ENCODE results near the gene STYK1. TPM values are rescaled to one million over a fixed set of nuclear protein-coding genes. Genes with fewer than 3 reads are reported as not detected.

Gene STYK1
- polyA plus RNA-seq, 3 donors, result not detected

DNA sequence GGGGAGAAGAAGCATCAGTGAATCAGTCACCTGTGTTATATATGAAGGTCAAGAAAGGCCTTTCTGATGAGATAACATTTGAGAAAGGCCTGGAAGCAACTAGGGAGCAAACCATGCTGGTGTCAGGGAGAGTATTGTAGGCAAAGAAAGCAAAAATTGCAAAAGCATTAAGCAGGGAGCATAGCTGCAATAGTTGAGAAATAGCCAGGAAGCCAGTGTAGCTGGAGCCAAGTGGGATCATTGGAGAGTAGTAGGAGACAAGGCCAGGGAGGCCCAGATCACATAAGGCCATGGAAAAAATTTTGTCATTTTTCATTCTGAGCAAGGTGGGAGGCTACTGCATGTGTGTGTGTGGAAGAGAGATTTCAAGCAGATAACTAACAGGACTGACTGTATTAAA is 41.6 kb downstream of the STYK1 start:
- Histone ChIP-seq H3K27me3 (ENCODE audit: control insufficient read depth in 2 of 2, insufficient read depth in 2 of 2, low read length in 2 of 2) (no peaks in the 10 kb centered on the region), H3K79me2 (ENCODE audit: insufficient read depth, low read length) (no peaks in the 10 kb centered on the region), H3K9me3 (replicated peaks in 1 of 2; ENCODE audit: control insufficient read depth in 1 of 2, insufficient read depth in 1 of 2, low read length in 2 of 2) (no peaks in the 10 kb centered on the region), H3K4me3 (replicated peaks in 1 of 3; ENCODE audit: low read depth in 2 of 3, low read length in 3 of 3) (no peak overlapping the region), H3K9ac (ENCODE audit: insufficient read depth, low read length, poor library complexity, severe bottlenecking) (no peak overlapping the region), H3K4me2 (replicated peaks; ENCODE audit: extremely low read depth, low read length, poor library complexity, severe bottlenecking) (no peak overlapping the region), H2AFZ (ENCODE audit: insufficient read depth, low read depth, low read length, poor library complexity, severe bottlenecking) (no peak overlapping the region), H3K36me3 (replicated peaks in 1 of 2; ENCODE audit: control insufficient read depth in 1 of 2, insufficient read depth in 2 of 2, low read length in 2 of 2) (no peaks in the 10 kb centered on the region), H3K4me1 (ENCODE audit: control insufficient read depth in 1 of 2, insufficient read depth in 2 of 2, low read length in 2 of 2) (no peaks in the 10 kb centered on the region), H3K27ac (ENCODE audit: low read depth in 1 of 2, low read length in 2 of 2) (no peak overlapping the region), H4K20me1 (ENCODE audit: insufficient read depth, low read length) (no peaks in the 10 kb centered on the region)
- intact Hi-C loops (cut with micrococcal nuclease), result no loop called here
- Mint-ChIP-seq H3K9me3 (no peaks in the 10 kb centered on the region), H3K36me3 (no peaks in the 10 kb centered on the region), H3K4me3 (no peak overlapping the region), H3K27ac (no peak overlapping the region), H3K4me1 (no peaks in the 10 kb centered on the region), H3K27me3 (ENCODE audit: low read depth in 3 of 3) (peaks cover 0 to 2% (median 1%) of the 10 kb centered on the region in 3 donors)
- DNase-seq, result no peak
- TF ChIP-seq, protein P1, sequence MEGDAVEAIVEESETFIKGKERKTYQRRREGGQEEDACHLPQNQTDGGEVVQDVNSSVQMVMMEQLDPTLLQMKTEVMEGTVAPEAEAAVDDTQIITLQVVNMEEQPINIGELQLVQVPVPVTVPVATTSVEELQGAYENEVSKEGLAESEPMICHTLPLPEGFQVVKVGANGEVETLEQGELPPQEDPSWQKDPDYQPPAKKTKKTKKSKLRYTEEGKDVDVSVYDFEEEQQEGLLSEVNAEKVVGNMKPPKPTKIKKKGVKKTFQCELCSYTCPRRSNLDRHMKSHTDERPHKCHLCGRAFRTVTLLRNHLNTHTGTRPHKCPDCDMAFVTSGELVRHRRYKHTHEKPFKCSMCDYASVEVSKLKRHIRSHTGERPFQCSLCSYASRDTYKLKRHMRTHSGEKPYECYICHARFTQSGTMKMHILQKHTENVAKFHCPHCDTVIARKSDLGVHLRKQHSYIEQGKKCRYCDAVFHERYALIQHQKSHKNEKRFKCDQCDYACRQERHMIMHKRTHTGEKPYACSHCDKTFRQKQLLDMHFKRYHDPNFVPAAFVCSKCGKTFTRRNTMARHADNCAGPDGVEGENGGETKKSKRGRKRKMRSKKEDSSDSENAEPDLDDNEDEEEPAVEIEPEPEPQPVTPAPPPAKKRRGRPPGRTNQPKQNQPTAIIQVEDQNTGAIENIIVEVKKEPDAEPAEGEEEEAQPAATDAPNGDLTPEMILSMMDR (IDR thresholded peaks at IDR 0.05), result no peak

DNA sequence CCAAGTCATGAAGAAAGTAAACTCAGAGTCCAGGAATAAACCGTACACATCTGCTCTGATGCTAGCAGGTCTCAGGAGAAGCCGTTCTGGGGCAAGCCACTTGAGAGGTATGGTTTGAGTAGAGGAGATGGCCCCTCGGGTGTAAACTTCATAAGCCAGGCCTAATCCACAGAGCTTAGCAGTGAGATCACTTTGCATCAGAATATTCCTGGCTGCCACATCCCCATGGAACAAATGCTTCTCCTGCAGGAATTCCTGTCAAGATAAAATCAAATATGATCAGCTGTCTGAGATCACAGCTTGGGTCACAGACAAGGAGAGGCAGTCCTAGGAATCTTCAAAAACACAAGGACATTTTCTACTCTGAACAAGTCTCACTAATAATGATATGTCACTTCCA is 49.2 kb downstream of the STYK1 start:
- Mint-ChIP-seq H3K4me1 (no peaks in the 10 kb centered on the region), H3K9me3 (peaks cover 0 to 2% (median 0%) of the 10 kb centered on the region in 7 donors), H3K27me3 (ENCODE audit: low read depth in 3 of 3) (peaks cover 1 to 3% (median 2%) of the 10 kb centered on the region in 3 donors), H3K4me3 (no peak overlapping the region), H3K27ac (no peak overlapping the region), H3K36me3 (no peaks in the 10 kb centered on the region)
- Histone ChIP-seq H4K20me1 (ENCODE audit: insufficient read depth, low read length) (no peaks in the 10 kb centered on the region), H3K4me3 (replicated peaks in 1 of 3; ENCODE audit: low read depth in 2 of 3, low read length in 3 of 3) (no peak overlapping the region), H3K27me3 (ENCODE audit: control insufficient read depth in 2 of 2, insufficient read depth in 2 of 2, low read length in 2 of 2) (no peaks in the 10 kb centered on the region), H2AFZ (ENCODE audit: insufficient read depth, low read depth, low read length, poor library complexity, severe bottlenecking) (no peak overlapping the region), H3K27ac (ENCODE audit: low read depth in 1 of 2, low read length in 2 of 2) (no peak overlapping the region), H3K36me3 (replicated peaks in 1 of 2; ENCODE audit: control insufficient read depth in 1 of 2, insufficient read depth in 2 of 2, low read length in 2 of 2) (no peaks in the 10 kb centered on the region), H3K9ac (ENCODE audit: insufficient read depth, low read length, poor library complexity, severe bottlenecking) (no peak overlapping the region), H3K79me2 (ENCODE audit: insufficient read depth, low read length) (no peaks in the 10 kb centered on the region), H3K9me3 (replicated peaks in 1 of 2; ENCODE audit: control insufficient read depth in 1 of 2, insufficient read depth in 1 of 2, low read length in 2 of 2) (no peaks in the 10 kb centered on the region), H3K4me1 (ENCODE audit: control insufficient read depth in 1 of 2, insufficient read depth in 2 of 2, low read length in 2 of 2) (no peaks in the 10 kb centered on the region), H3K4me2 (replicated peaks; ENCODE audit: extremely low read depth, low read length, poor library complexity, severe bottlenecking) (no peak overlapping the region)
- WGBS (ENCODE audit: insufficient coverage), result no CpG with 5 or more reads among the region's 3 CpGs
- TF ChIP-seq, protein P1 (IDR thresholded peaks at IDR 0.05), result no peak
- intact Hi-C loops (cut with micrococcal nuclease), result no loop called here
- no peak for DNase-seq

Measured in CD14-positive monocyte (primary cell).